ENCODE data around the gene SNTA1. TPM values are rescaled to one million over a fixed set of nuclear protein-coding genes. Genes with fewer than 3 reads are reported as not detected.

SNTA1 gene
- total and polyA plus RNA-seq, 9 of the 15 experiments (the other 6 are each of a cell fraction or from before 2014, with no cell fraction given) = 1.2 to 40.8 (median 20.3) TPM

- no peak for TF ChIP-seq ZNF76 (CRISPR knock-in tag; IDR thresholded peaks at IDR 0.05; ENCODE audit: borderline replicate concordance)
Observed at GRCh38 chr20:33373735-33374605, 69.6 kb downstream of the SNTA1 start (continued).

- no peaks in the 10 kb centered on the region for H3K9me3 ChIP-seq (replicated peaks; ENCODE audit: control insufficient read depth, insufficient read depth, low read depth, low read length)
- no peaks in the 10 kb centered on the region for H3K4me1 ChIP-seq (replicated peaks in 1 of 2; ENCODE audit: control insufficient read depth in 2 of 2, insufficient read depth in 2 of 2, low read length in 2 of 2)
- peaks cover 55% of the 10 kb centered on the region; the same call in 2 of the 3 replicates for H3K36me3 ChIP-seq (ENCODE audit: control insufficient read depth, insufficient read depth, low read length)
- FAIRE-seq = no peak
- ChIA-PET CTCF (ENCODE audit: low intra/inter-chr PET ratio) (no interaction called here), POLR2A (no interaction called here)
- no peak overlapping the region for H2AFZ ChIP-seq (ENCODE audit: low read depth, low read length)
- no peak overlapping the region for H3K4me3 ChIP-seq
- intact Hi-C loops (cut with micrococcal nuclease) (no loop called here), in situ Hi-C loops (cut with MboI) (no loop called here)
- WGBS (ENCODE audit: insufficient coverage, low coverage, missing lambda C conversion rate) = 76% methylated on average over 4 of the region's 4 CpGs
- no peaks in the 10 kb centered on the region for H4K20me1 ChIP-seq (replicated peaks; ENCODE audit: control insufficient read depth, insufficient read depth, low read length)
- no peak for DNase-seq (ENCODE audit: extremely low read depth in 1 of 4, low spot score in 3 of 4)
- H3K27ac ChIP-seq (ENCODE audit: extremely low read depth, low read depth, low read length) = no peak overlapping the region
- no peaks in the 10 kb centered on the region for H3K27me3 ChIP-seq (ENCODE audit: control insufficient read depth in 2 of 2, insufficient read depth in 2 of 2, low read length in 2 of 2)
- no peak for ATAC-seq
- no peaks in the 10 kb centered on the region for H3K9me1 ChIP-seq (ENCODE audit: control insufficient read depth, insufficient read depth, low read length)
- H3K79me2 ChIP-seq (ENCODE audit: control insufficient read depth, insufficient read depth, low read length) = no peaks in the 10 kb centered on the region
- H3K9ac ChIP-seq (ENCODE audit: insufficient read depth in 1 of 2, low read depth in 2 of 2, low read length in 2 of 2) = no peak overlapping the region
- H3K4me2 ChIP-seq (ENCODE audit: insufficient read depth, low read length) = no peak overlapping the region
- TF ChIP-seq TFAM (CRISPR knock-in tag; conservative IDR thresholded peaks at IDR 0.05) (no peak), BMI1 (IDR thresholded peaks at IDR 0.05; ENCODE audit: low read length) (no peak), CHD4 (IDR thresholded peaks at IDR 0.05; ENCODE audit: insufficient read depth, insufficient replicate concordance, low read depth, low read length, poor library complexity, severe bottlenecking) (no peak), MXI1 (IDR thresholded peaks at IDR 0.05; ENCODE audit: low read depth, low read length) (no peak), CEBPG (CRISPR knock-in tag; IDR thresholded peaks at IDR 0.05) (no peak), CEBPG (tag; conservative IDR thresholded peaks at IDR 0.05 in 1 of 2, IDR thresholded peaks at IDR 0.05 in 1 of 2) (no peak)
- BruUV-seq (replicated peaks) = no TSS peak
Observed at GRCh38 chr20:33372993-33373441, 70.5 kb downstream of the SNTA1 start.
